Muscle layer of duodenum (tissue), 2 donors: ENCODE results near the gene PTPRM.

Experiments used
- H3K27ac ChIP-seq: one replicate; pipeline ENCODE4 v1.7.0; 2013; ENCODE audit warnings: mild to moderate bottlenecking, low read length
- H3K27me3 ChIP-seq: one replicate; pipeline ENCODE4 v1.7.0; 2013; ENCODE audit warnings: low read depth, mild to moderate bottlenecking, control low read depth, low read length
- H3K36me3 ChIP-seq, 2 donors: one replicate each; pipeline ENCODE4 v1.7.0; 2013; ENCODE audit warnings: low read length in 2 of 2, control low read depth in 1 of 2, mild to moderate bottlenecking in 1 of 2; ENCODE audit not compliant: insufficient read depth in 2 of 2, control insufficient read depth in 1 of 2
- H3K4me1 ChIP-seq, 2 donors: one replicate each; pipeline ENCODE4 v1.7.0; 2013; ENCODE audit warnings: low read length in 2 of 2, mild to moderate bottlenecking in 2 of 2, control low read depth in 1 of 2, moderate library complexity in 1 of 2; ENCODE audit not compliant: insufficient read depth in 2 of 2, control insufficient read depth in 1 of 2
- H3K4me3 ChIP-seq, 2 donors: one replicate each; pipeline ENCODE4 v1.7.0; 2013; ENCODE audit warnings: low read length in 2 of 2, low read depth in 1 of 2, mild to moderate bottlenecking in 1 of 2
- H3K9me3 ChIP-seq, 2 donors: one replicate each; pipeline ENCODE4 v1.7.0; 2013; ENCODE audit warnings: low read length in 2 of 2, control low read depth in 1 of 2, mild to moderate bottlenecking in 1 of 2; ENCODE audit not compliant: control insufficient read depth in 1 of 2
- donor health status: healthy.

The PTPRM gene

DNA sequence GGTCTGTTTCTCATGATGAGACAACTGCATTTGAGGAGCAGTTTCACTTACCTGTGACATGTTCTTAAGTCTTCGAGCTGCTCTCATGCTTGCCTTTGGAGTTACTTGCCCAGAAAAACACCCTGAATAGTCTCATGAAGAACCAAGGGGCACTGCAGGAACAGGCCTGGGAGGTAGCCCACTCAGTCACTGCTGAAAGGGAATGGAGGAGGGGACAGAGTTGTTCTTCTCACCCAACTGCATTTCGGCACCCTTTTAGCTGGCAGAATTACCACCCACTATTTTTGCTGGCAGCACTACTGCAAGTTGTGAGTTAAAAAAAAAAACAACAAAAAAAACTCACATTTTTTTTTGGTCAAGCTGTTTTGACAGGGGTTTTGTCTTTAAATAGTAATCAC is 181.9 kb downstream of the PTPRM start:
- Histone ChIP-seq H3K36me3 (no peaks in the 10 kb centered on the region), H3K4me1 (peaks cover 12 to 19% of the 10 kb centered on the region in 2 donors), H3K4me3 (no peak overlapping the region), H3K27ac (no peak overlapping the region), H3K27me3 (no peaks in the 10 kb centered on the region), H3K9me3 (peaks cover 0 to 5% of the 10 kb centered on the region in 2 donors)

DNA sequence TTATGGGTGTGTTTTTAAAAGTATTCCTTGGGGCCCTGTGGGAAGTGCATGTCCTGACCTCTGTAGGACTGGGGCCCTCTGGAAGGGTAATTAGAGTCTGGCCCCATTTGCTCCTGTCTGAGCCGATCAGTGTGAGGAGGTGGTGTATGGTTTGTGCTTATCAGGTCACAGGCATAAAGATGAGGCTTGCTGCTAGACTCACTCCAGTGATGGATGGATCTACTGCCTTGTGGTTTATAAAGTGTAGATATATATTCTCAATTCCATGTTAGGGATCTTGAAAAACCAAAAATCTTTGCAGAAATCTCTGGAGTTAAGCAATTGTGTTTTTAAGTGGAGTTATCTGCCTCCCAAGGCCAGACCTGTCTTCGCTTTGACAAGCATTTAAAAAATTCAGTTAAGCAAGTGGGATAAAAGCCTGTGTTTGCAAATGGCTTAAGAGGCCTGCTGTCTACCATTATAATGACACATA is 182.4 kb downstream of the PTPRM start:
- no peak overlapping the region for H3K4me3 ChIP-seq
- no peaks in the 10 kb centered on the region for H3K36me3 ChIP-seq
- peaks cover 12 to 25% of the 10 kb centered on the region in 2 donors for H3K4me1 ChIP-seq
- no peak overlapping the region for H3K27ac ChIP-seq
- H3K9me3 ChIP-seq: peaks cover 0 to 5% of the 10 kb centered on the region in 2 donors
- no peaks in the 10 kb centered on the region for H3K27me3 ChIP-seq

DNA sequence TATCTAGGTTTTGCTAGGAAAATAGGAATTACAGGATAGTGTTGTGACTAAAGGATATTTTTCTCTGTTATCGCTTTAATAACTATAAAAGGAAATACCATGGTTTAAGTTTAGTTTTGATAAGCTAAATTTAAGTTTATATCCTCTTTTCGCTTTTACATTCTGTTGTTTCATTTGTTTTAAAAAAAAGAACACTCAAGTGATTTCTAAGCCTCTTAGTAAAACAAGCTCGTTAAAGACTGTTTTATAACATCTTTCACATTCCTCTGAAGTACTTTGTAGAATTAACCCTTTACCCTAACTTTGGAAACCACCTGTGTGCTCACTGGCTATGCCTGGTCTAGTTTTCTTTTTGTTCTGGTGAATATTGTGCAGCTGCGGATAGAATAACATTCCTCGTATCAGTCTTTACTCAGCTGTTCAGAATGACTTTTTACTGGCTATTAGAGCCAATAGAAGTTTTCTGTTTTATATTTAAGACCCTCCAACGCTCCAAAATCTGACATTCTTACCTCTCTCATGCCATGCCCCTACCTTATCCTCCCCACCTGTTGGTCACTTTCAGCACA is 183.1 kb downstream of the PTPRM start:
- Histone ChIP-seq H3K9me3 (peaks cover 0 to 4% of the 10 kb centered on the region in 2 donors), H3K4me3 (no peak overlapping the region), H3K27me3 (no peaks in the 10 kb centered on the region), H3K4me1 (peaks cover 12 to 31% of the 10 kb centered on the region in 2 donors), H3K36me3 (no peaks in the 10 kb centered on the region), H3K27ac (no peak overlapping the region)

DNA sequence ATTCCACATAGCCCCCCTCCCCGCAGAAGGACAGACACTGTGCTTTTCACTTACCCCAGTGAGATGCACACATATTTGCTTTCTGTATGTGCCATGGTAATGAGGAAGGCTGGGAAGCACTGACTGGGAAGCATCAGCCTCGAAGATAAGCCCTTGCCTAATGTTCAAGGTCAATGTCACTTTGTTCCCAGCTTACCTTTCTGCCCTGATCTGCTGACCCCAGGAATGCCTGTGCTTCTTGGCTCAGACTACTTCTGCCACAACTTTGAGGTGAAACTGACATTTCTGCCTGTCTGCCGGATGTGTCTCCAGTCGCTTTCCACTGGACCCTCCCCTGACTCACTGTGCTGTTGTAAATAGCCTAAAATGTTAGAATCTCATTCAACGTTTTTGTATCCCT is 183.8 kb downstream of the PTPRM start:
- Histone ChIP-seq H3K27me3 (no peaks in the 10 kb centered on the region), H3K4me1 (peaks cover 12 to 37% of the 10 kb centered on the region in 2 donors), H3K36me3 (no peaks in the 10 kb centered on the region)

DNA sequence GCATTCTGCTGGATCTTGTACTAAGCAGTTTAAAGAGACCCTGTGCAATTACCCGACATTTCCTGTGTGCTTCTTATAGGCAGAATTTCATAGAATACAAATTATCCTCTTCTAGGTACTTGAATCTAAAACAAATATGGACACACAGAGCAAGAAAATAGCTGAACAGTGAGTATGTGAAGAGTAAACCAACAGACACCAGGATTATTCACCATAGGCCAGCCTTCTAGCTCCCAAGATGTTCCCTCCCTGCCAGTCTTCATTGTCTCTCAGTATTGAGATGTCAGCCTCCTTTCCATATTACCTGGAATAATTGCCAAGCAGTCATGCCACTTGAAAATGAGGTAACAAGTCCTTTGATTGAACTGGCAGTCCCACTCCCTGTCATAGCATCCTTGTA is 187.1 kb downstream of the PTPRM start:
- H3K27me3 ChIP-seq: no peaks in the 10 kb centered on the region
- no peak overlapping the region for H3K27ac ChIP-seq
- no peaks in the 10 kb centered on the region for H3K9me3 ChIP-seq
- no peaks in the 10 kb centered on the region for H3K36me3 ChIP-seq
- no peak overlapping the region for H3K4me3 ChIP-seq
- H3K4me1 ChIP-seq: peaks cover 8 to 22% of the 10 kb centered on the region in 2 donors

More for the DNA sequence above, 183.8 kb downstream of the PTPRM start:
- H3K27ac ChIP-seq: no peak overlapping the region
- H3K9me3 ChIP-seq: no peaks in the 10 kb centered on the region
- no peak overlapping the region for H3K4me3 ChIP-seq

DNA sequence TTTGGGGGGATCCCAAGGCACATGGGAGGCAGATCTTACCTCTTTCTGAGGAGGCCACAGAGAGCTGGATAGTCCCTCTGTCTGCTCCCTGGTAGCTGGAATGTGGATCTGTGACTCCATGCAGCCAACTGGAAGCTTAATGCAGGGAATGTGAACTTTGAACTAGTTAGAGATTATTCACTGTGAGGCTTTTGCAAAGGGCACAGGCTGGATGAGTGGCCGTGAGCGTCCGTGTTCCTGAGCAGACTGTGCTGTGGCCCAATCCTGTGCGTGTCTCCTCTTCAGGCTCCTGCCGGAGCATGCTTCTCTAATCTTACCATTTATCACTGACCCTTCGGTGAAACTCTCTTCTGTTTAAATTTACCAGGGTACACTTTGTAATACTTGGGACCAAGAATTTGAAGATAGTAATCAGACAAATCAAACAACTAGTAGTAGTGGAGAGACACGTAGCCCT is 187.6 kb downstream of the PTPRM start:
- Histone ChIP-seq H3K27ac (no peak overlapping the region), H3K4me3 (no peak overlapping the region), H3K36me3 (no peaks in the 10 kb centered on the region), H3K4me1 (peaks cover 5 to 17% of the 10 kb centered on the region in 2 donors), H3K9me3 (no peaks in the 10 kb centered on the region), H3K27me3 (no peaks in the 10 kb centered on the region)

DNA sequence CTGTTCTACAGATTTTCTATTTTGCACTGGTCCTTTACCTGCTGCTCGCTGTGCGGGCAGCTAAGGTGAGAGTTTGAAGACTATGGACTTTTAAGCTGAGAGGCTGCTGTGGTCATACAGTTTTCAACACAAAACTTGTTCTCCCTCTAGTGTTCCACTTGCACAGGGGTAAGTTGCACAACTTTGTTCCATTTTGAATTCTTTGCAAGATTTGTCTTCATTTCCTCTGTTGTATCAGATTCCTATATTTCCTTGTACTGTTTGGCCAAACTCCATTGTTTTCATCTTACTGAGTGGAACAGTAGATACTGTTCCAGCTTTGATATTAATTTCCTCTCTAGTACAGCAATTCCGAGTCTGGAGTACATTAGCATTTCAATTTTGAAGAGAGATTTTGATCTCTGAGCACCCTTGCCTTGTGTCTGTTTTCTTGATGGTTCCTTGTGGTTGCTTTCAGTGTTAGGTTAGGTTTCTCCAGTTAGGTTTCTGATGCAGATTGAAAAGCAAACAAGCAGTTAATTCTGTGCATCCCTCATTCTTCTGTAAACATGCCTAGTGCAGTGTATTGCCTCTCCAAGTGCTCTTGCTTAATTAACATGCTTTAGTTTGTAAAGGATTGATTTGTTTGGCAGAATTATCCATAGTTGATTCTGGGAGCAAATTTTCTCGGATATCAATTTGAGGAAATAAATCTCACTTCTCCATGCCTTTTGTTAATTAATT is 188.8 kb downstream of the PTPRM start:
- Histone ChIP-seq H3K4me3 (no peak overlapping the region), H3K27me3 (no peaks in the 10 kb centered on the region), H3K4me1 (peaks cover 0 to 17% of the 10 kb centered on the region in 2 donors), H3K9me3 (no peaks in the 10 kb centered on the region), H3K36me3 (no peaks in the 10 kb centered on the region), H3K27ac (no peak overlapping the region)

DNA sequence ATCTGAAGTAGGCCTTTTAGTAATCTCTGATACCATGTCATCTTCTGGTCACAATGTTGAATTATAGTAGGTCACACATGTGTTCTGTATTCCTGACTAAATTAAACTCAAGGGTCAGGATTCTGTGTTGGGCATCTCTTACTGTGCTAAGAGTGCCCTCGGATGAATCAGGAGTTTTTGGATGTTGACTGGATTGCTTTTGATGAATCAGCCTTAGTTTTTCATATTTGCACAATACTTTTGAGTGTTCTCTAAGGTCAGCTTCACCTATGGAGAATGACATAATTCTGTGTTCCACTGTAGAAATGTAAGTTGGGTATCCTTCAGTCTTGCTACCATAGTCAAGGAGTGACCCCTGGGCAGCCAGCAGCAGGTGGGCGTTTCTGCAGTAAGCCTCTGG is 190.1 kb downstream of the PTPRM start:
- Histone ChIP-seq H3K9me3 (no peaks in the 10 kb centered on the region), H3K27me3 (no peaks in the 10 kb centered on the region), H3K4me3 (no peak overlapping the region), H3K27ac (no peak overlapping the region), H3K36me3 (no peaks in the 10 kb centered on the region), H3K4me1 (peaks cover 0 to 17% of the 10 kb centered on the region in 2 donors)

DNA sequence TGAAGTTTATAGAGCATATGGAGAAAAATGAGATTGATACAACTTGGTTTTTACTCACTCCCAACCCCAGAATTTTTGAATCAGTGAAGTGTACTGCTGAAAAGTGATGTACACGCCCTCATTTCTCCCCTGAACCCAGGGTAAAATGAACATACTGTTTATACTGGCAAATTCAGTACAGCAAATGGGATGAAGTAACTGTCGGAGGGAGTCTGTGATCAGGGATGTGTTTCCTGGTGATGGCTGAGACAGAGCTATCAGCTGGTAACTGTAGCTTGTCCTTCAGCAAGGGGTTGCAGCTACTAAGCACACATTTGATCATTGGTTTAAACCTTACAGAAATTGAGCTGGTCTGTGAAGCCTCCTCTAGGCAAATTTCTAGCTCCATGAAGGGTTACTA is 191.6 kb downstream of the PTPRM start:
- no peak overlapping the region for H3K4me3 ChIP-seq
- no peaks in the 10 kb centered on the region for H3K27me3 ChIP-seq
- H3K27ac ChIP-seq: no peak overlapping the region
- H3K36me3 ChIP-seq: no peaks in the 10 kb centered on the region
- H3K9me3 ChIP-seq: no peaks in the 10 kb centered on the region
- peaks cover 0 to 17% of the 10 kb centered on the region in 2 donors for H3K4me1 ChIP-seq

DNA sequence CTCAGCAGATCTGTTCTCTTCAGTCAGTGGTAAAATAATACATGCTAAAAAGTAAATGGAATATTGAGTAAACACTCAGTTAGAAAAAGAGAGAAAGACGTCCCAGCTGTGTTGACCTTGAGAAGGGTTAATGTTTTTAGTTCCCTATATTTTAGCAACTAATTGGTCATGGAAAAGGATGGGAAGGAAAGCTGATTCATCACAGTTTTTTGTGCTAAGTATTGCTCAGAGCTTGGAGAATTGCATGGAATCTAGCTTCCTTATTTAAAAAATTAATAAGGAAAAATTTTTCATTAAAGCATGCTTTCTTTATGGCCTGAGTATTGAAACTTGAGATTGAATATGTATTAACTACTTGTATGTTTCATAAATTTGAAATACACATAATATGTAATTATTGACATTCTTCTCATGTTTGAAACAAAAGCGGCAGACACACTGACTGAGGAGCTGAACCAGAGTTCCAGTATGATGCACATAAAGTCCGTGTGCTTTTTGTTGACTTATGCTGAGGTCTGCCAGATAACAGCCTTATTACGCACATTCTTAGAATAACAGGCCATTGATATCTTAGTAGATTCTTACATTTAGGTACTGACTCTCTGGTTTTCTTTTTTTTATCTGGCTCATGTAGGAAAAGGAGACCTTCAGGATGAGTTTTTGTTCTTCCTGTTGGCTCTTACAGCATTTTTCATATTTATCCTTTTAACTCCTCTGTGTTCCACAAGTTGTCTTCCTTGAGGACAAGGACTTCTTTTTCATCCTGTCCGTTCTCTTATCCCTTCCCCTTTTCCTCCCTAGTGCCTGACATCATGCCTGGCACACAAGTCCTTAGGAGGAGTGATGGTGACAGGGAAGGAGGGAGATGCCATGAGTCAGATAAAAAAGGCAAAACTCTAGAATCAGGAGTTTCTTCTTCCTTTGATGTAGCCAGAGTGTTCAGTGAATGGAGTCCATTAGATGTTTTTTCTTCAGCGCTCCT is 194.1 kb downstream of the PTPRM start:
- H3K27ac ChIP-seq: no peak overlapping the region
- peaks cover 0 to 2% of the 10 kb centered on the region in 2 donors for H3K4me1 ChIP-seq
- H3K9me3 ChIP-seq: no peaks in the 10 kb centered on the region
- H3K4me3 ChIP-seq: no peak overlapping the region
- no peaks in the 10 kb centered on the region for H3K36me3 ChIP-seq
- H3K27me3 ChIP-seq: no peaks in the 10 kb centered on the region

DNA sequence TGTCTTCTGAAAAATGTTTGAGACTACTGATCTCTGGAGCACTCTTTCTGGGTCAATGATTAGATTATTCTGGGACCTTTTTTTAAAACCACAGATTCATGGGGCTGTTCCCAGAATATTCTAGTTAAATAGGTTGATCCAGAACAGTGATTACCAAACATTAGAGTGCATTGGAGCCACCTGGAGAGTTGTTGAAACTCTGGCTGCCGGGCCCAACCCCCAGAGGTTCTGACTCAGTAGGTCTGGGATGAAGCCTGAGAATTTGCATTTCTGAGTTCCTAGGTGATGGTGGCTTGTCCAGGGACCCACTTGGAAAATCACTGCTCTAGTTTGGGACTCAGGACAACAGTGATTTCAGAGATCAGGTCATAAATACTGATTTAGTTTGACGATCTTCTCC is 197.3 kb downstream of the PTPRM start:
- Histone ChIP-seq H3K4me1 (peaks cover 0 to 5% of the 10 kb centered on the region in 2 donors), H3K4me3 (no peak overlapping the region), H3K27ac (no peak overlapping the region), H3K27me3 (no peaks in the 10 kb centered on the region), H3K9me3 (no peaks in the 10 kb centered on the region), H3K36me3 (no peaks in the 10 kb centered on the region)
